Body of pancreas (tissue), 4 donors: Measurements from ENCODE around the gene ZNF391.

Experiments used
- CTCF ChIP-seq, 7 experiments: fragments of 450-650 bp in 4 of 7; fragments of 200-600 bp in 3 of 7; sonication (generic) in 3 of 7; IDR thresholded peaks; one replicate each; pipeline ENCODE4 v1.5.1; 2016 to 2019; ENCODE audit warnings: antibody characterized with exemption in 7 of 7
- POLR2A ChIP-seq, 3 donors: fragments of 450-650 bp; IDR thresholded peaks; one replicate each; pipeline ENCODE4 v1.6.1; 2016; ENCODE audit warnings: antibody characterized with exemption in 3 of 3, mild to moderate bottlenecking in 2 of 3

- TF ChIP-seq CTCF (IDR thresholded peaks at IDR 0.05) = no peak
- no peak for TF ChIP-seq POLR2A (IDR thresholded peaks at IDR 0.05)
Observed at GRCh38 chr6:27441001-27441400, 52.4 kb downstream of the ZNF391 start.
